HG03460 (cell line): ENCODE data around the gene RCHY1.

ENCODE experiments used
- ATAC-seq: cut with Tn5 transposase; IDR thresholded peaks from one replicate; pipeline ENCODE4 v1.9.1; 2021; ENCODE audit not compliant: unreplicated experiment

The RCHY1 gene

GRCh38 chr4:75429208-75429607, 85.0 kb downstream of the RCHY1 start:
- no peak for ATAC-seq
